NCI-H1694 (cell line): ENCODE results near the gene MST1R.
A peak's percentile ranks its signal among the peaks of the same experiment; 100 is the strongest.
"Not testable (repeated sequence)": the region's sequence is repeated elsewhere in the genome, so short reads cannot be mapped to it uniquely, and the experiment has no call there.

Source experiments
- DNase-seq: peaks from one replicate; lab custom pipeline; 2025; lab: John Stamatoyannopoulos, UW

MST1R gene

DNA sequence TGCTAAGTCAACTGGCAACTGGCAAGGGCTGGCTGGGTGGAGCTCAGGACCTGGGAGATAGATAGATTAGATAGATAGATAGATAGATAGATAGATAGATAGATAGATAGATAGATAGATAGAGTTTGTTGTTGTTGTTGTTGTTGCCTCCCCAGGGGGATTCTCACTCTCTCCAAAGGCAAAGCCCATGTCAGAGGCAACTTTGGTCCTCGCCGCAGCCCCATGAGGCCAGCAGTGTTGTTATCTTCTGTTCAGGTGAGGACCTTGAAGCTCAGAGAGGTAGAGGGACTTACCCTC lies 7.4 kb upstream of the MST1R start:
- no peak for DNase-seq

DNA sequence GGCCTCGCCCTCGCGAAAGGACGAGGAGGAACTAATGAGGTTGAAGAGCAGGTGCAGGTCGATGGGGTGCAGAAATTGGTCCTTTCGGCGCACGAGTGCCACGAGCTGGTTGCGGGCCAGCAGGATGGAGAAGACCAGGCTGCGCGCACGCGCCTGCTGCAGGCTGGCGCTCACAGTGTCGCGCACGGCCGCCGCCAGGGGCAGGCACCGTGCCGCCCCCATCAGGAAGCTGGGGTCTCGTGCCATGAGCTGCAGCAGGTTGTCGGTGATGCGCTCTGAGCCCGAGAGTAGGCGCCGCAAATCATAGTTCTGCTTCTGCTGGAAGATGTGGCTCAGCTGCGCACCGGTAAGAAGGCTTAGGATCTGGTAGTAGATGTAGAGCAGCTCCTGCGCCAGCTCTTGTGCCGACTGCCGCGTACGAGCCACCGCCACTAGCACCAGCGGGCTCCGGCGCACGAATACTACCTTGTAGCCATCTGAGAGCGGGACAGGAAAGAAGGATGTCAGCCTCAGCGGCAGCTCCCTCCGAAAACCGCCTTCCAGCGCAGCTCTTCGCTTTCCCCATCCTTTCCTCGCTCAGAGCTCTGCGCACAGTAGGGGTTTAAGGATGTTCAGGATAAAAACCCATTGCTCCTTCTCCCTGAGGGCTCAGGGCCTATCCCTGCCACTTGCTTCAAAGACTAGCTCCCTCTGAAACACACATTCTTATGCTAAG lies 6.9 kb upstream of the MST1R start:
- no peak for DNase-seq

DNA sequence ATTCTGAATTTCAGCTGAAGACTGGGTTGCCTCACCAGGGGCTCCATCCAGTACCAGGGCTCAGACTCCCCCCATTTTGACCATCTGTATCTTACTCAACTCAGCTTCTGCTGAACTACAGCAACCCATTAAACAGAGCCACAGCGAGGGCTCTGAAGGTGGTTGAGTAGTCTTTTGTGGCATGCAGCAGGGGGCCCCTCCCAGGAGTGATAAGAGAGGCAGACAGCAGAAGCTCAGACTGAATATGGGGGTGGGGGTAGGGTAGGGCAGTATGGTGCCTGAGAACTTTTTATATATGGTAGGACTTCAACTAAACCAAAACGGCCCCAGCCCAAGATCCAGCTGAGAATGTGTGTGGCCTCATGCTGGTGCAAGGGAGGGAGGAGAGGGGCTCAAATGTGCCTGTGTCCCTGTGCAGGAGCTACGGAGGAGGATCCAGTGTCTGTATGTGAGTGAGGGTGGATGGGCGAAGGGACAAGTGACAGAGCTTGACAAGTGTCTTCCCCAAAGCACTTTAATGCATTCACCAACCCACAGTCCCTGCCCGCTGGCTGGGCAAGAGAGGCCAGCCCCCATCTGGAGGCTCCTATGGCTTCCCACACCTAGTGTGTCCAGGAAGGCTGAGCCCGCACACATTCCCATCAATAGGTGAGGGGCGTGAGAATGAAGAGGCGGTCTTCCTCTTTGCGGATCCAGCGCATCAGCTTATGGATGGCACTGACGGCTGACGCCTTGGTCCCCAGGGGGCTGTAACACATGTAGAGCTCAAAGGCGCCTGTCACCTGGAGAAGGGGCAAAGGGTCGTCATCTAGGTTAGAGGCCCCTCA lies 4.9 kb upstream of the MST1R start:
- no peak for DNase-seq

DNA sequence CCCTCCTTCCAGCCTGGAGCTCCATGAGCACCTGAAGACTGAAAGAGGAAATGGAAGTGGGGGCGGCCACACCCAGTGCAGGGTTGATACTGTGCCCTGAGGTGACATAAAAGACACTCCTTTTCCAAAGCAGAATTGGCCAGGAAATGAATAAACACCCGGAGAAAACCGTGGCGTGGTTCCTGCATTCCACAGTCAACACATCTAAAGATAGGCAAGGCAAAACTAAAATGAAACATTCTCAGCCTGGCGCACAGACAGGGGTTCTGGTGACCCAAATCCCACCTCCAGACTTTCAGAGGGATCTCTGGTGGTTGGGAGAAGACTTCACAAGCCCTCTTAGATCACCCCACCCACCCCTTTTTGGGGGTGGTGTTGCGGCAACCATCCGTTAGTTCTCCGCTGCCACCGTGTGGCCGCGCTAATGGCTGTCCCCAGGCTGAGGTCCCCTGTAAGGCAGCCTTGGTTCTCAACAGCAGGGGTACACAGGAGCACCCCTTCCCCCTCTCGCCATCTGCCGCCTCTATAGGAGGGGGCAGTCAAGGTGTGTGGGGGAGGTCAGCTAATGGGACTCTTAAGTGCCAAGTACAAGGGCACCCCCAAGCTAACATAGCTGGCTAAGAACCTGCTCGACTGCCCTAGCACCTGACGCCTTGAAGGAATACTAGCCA lies 2.5 kb upstream of the MST1R start:
- DNase-seq: peak; percentile 10

DNA sequence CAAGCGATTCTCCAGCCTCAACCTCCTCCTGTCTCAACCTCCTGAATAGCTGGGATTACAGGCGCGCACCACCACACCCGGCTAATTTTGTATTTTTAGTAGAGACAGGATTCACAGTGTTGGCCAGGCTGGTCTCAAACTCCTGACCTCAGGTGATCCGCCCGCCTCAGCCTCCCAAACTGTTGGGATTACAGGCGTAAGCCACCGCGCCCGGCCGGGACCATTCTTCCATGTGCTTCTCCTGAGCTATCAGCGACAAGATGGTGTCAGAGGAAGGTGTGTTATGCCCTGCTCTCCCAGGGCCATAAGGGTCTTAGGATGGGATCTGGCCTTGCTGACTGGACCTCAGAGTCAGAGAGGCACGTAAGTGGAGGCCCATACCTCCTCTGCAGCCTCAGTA lies 775 bp upstream of the MST1R start:
- DNase-seq: not testable (repeated sequence)

DNA sequence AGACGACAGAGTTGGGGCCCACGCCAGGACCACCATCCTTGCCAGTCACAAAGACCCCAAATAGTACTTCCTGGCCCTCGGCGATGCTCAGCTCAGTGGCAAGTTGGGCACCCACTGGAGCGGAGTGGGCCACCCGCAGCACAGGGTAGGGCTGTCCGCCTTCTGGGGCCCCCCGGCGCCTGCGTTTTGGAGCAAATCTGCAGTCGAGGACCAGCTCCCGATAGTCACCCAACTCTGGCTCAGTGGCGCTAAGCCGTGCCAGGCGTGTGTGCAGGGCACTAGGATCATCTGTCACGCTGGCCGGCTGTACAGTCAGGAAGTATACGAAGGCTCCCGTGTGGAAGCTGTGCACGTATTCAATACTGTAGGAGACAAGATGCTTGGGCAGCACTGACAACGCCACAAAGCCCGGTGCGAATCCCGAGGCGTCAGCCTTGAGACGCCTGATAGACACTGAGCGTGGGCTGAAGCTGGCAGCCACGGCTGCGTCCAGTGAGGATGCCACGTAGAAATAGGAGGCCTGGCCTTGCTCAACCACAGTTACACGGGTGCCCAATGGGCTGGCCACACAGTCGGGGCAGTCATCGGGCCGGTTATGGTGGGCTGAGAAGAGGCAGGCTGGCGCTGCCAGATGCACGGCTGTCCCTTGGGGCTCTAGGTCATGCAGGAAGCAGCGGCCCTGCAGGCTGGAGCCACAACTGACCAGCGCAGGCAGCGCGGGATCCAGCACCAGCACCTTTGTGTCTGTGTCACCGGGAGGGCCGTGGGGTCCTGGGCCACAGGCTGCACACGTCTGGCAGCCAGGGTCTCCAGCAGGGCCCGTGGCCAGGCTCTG lies 945 bp downstream of the MST1R start:
- DNase-seq: no peak

DNA sequence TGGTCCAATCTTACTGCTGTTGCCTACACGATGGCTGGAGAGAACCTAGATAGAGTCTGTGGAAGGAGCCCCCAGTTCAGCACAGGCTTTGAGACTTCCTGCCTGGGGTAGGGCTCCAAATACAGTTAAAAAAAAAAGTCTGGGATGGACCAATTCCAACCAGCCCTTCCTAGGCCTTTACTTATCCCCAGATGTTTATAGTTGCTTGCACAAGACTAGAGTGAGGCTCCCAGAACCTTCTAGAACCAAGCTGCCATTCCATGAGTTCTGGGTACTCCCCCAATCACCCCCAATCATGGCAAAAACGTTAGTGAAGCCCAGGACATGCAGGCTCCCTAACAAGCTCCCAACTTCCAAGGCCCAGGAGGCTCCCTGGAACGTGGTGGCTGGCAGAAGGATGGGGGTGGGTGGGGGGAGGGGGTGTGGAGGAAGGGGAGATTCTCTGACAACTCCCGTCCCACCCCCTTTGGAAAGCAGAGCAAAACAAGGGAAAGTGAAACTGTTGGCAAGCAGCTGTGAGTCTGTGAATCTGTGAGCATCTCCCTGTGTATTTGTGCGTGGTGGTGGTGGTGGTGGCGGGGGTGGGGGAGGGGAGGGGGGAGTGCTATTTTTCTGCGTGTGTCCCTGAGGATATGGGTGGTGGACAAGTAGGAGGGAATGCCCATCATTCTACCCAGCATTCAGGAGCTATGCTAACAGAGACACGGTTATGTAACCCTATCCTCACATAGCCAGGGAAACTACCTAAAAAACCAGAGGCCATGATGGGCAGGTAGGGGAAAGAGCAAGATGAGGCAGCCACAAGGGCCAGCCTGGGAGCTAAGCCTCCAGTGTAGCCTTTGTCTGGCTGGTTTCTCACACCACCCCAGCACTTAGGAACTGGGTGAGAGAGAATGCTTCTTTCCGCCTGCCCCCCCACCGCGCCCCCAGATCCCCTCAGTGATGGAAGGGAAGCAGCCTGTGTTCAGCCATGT lies 2.0 kb downstream of the MST1R start:
- no peak for DNase-seq

DNA sequence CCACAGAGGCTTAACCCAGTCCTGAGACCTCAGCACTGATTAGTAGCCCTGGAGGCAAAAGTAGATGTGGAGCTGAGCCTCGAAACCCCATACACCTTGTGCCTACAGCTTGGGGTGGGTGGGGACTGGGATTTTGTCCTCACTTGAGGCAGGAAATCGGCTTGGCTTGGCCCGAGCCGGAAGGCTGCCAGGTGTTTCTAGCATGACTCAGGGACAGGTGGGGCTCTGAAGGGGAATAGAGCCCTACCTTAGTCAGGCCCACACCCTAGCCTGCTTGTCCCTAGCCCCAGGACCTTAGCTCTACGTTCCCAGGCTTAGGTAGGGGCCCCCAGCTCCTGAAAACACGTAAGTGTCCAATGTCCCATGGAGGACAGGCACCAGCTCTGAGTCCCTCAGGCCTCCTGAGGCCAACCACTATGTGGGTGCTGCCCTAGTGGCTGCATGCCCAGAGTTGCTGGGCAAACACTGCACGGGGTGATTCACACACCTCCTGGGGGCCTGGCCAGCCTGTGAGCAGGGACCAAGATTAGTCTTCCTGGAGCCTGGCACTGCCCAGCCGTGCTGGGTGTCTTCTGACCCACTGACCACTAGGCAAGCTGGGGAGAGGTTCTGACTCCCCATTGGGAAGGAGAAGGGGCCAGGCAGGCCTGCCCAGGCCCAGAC lies 3.1 kb downstream of the MST1R start:
- DNase-seq: no peak

DNA sequence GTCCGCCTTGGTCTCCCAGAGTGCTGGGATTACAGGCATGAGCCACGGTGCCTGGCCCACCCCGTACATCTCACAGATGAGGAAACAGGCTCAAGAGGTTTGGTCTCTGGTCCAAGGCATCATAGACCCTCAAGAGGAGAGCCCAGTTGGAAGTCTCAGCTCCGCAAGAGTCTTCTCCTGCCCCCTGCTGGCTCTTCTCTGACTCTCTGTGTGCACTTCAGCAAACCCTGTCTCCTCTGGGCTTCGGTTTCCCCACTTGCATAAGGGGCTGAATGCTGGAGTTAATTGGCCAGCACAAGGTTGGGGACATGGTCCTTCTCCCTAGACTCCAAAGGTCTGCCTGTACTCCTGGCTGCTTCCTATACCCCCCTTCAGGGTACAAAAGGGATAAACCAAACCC lies 3.9 kb downstream of the MST1R start:
- peak; percentile 39 for DNase-seq

DNA sequence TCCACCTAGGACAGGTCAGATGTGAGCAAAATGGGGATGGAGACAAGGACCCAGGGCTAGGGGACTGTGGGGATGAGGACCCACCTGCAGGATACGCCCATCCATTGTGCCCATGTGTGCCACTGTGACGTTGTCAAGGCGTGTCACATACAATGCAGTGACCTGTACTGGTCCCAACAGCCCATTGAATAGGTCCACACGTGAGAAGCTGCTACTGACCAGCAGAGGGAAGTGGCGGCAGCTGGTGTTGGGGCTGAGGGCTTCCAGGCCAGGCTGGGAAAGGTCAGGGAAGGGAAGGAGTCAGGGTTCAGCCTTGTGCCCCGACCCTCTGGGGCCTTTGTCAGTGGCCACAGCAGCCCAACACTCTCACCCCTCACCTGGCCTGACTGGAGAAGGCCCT lies 4.7 kb downstream of the MST1R start:
- no peak for DNase-seq

DNA sequence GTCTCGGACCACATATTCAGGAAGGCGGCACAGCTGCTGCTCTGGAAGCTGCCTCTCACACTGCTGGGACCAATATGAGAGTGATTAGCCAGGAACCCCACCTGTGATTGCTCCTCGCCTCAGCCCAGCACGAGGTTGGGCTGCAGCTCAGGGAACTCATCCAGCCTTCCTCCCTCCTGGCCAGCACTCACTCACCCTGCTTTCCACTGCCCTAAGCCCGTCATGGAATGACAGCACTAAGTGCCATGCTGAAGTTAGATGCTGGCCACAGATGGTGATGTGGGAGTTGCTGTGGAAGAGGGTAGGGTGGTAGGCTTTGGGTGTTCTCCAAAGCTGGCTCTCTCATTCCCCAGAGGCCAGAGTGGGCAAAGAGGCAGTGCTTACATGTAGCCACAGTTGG lies 7.3 kb downstream of the MST1R start:
- DNase-seq: no peak

DNA sequence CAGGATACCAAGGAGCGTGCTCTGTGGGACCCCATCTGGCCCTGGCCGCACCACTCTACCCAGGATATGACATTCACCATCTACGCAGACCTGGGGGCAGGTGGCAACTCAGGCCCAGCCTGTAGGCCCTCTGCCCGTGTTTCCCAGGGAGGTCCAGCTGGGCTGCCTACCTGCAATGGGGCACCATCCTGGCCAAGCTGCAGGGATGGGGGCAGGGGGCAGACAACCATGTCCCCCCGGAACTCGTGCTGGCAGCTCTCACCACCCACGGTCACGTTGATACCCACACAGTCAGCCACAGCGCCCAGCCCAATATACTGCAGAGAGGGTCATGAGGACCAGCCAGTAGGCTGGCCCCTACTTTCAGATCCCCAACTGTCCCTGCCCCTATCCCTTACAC lies 7.9 kb downstream of the MST1R start:
- DNase-seq: no peak

DNA sequence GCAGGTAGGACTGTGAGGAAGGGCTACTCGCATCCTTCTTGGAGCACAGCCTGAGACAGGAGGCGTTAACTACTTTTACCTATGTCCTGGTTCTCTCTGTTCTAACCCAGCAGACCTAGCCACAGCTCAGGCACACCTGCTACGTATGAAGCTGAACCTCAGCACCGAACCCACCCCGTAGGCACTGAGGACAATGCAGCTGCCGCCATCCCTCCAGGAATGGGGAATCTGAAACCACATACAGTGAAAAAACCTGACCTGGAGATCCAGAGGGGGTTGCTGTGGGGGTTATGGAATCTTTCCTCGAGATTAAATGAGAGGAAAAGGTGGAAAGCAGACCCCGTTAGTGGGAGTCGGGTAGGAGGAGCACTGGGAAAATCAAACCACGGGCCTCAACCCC lies 14.4 kb downstream of the MST1R start:
- DNase-seq: no peak

DNA sequence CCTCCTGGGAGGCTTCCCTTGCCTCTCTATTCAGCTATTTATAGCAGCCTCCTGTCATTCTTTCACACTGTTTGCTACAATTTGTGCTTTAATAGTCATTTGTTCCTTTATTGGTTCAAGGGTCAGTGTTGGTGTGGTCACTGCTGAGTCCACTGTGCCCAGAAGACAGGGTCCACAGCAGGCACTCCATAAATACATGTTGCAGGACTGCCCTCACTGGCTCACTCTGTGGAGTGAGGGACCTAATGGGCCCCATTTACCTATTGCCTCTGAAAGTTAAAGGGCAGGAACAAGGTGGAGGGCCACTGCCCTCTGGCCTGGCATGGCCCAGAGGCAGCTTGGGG lies 16.8 kb downstream of the MST1R start:
- DNase-seq: no peak

DNA sequence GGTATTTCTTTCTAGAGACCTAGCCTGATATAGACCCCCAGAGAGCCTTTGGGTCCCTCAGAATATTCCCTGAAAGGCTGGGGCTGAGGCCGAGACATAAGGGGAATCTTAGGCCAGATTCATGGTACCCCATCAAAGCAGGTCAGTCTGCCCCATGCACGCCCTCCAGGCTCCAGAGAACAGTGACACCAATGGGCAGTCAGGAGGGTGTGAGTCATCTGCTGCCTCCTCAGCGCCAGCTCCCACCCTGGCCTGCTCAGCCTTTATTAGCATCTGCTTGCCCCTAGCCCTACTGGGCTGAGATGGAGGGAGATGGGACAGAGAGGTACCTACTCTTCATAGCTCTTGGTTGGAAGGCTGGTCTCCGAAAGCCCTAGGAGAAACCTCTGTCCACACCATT lies 19.7 kb downstream of the MST1R start:
- no peak for DNase-seq

DNA sequence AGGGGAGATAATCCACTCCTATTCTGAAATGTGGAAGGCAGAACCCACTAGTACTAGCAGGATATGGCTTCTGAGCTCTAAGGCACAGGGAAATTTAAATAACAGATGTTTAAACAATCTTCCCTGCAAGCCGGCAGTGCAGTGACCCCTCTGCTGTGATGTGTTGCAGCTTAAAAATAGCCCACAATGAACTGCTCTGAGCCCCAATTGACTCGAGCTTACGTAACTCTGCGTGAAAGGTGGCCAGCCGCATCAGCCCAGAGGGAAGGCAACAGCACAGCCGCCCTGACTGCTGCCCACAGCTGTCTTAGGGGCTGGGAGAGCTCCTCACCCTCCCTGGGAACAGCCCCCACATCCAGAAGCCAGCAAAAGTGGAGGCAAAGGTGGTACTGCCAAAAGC lies 21.5 kb downstream of the MST1R start:
- no peak for DNase-seq

DNA sequence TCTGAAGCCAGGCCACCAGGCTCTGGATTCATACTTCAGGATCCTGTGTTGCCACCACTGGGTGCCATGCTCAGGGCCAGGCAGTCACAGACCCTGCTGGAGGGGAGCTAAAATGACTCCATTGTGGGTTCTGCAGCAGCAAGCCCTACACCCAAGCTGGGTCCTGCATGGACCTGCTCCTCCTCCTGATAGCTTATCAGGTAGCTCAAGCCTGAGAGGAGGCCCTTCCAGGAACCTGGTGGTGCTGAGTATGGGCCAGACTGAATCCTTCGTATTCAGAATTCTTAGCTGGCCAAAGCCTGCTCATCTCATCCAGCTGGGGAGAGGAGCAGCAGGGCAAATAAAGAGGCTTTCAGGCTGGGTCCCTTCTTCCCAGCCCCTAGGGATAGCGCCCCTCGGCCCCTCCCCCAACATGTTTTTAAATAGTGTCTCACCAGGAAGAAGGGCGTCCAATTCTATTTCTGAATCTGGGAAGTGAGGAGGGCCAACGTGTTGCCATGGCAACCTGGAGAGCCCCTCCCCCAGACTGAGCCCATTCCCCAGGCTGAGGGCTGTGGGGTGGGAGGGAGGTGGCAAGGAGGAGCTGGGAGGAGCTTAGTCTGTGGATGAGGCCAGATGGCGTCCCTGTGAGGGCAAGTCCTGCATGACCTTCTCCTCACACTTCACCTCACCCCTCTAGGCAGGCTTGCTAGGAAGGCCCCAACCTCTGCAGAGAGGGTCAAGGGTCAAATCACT lies 22.9 kb downstream of the MST1R start:
- DNase-seq: peak; percentile 67

DNA sequence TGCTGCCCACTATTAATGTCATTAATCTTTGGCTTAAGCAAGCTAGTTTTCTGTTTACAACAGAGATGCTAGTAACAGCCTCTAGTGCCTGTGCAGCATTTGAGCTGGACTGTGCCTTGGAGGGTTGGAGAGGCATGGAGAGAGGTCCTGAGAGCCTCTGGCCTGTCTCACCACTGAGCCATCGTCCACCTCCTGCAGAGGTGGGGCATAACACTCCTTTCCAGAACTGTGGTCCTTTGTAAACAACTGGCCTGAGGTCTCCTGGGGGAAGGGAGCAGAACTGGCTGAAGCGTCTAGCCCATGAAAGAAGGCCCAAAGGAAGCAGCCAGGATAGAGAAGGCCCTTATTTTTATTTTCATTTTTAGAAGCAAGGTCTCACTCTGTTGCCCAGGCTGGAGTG lies 24.0 kb downstream of the MST1R start:
- DNase-seq: no peak

DNA sequence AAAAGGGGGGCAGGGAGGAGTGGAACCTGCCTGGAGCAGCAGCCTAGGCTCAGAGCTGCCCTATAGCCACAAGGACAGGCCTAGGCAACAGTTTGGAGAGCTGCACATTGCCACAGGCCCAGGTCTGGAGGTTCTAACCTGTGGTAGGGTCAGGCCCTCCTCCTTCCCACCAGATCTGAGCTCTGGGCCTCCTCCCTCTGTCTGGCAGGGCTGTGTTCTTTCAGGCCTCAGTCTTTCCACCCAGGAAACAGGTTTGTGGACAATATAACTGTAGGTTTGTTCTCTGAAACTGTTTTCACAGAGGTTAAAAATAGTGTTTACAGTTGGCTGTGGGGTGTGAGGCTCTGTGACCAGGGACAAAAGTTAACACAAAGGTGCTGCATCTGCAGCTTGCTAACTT lies 25.0 kb downstream of the MST1R start:
- no peak for DNase-seq

DNA sequence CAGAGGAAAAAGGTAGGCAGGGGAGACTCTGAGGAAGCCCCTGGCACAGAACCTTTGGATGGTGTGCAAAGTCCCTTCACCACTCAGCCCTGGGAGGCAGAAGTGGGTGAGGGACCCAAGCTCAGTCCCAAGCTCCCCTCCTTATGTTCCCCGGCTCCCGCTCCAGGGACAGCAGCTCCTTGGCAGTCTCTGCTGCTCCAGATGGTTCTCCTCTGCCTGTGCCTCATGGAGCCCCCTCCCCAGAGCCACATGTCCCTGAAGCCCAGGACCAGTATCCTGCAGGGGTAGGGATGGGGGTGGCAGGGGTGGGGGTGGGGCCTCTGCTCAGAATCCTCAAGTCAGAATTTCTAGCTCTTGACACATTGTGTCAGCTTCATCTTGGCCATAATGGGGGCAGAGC lies 26.0 kb downstream of the MST1R start:
- no peak for DNase-seq
